NCI-H146 treated with DMSO at 0.1 percent for 48 hours (cell line): Measurements from ENCODE around the gene ARL15.

ENCODE experiments used
- DNase-seq: peaks from one replicate; lab custom pipeline; 2025; ENCODE audit not compliant: unreplicated experiment; lab: John Stamatoyannopoulos, UW

The ARL15 gene

GRCh38 chr5:53948598-53948997, 361.8 kb downstream of the ARL15 start:
- DNase-seq, result no peak

- DNase-seq, result no peak
These were observed 363.8 kb downstream of the ARL15 start for GRCh38 chr5:53946405-53947100.

DNA sequence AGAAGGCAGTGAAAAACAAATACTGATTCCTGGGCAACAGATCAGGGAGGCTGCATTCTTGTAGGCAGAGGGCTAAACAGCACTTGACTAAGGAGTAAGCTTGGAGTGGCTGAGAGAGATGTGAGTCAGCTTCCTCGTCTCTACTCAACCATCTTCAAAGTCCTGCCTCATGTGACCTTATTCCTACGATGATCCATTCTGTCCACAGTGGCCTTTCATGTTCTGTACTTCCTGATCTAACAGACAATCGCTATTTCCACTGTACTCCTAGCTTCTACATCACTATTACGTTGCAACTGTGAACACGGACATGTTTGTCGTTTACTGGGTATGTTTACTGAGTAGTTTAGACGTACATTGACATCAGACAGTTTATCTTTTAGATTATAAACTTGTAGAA, 365.4 kb downstream of the ARL15 start:
- DNase-seq, result no peak

GRCh38 chr5:53943938-53944337, 366.4 kb downstream of the ARL15 start:
- no peak for DNase-seq

DNA sequence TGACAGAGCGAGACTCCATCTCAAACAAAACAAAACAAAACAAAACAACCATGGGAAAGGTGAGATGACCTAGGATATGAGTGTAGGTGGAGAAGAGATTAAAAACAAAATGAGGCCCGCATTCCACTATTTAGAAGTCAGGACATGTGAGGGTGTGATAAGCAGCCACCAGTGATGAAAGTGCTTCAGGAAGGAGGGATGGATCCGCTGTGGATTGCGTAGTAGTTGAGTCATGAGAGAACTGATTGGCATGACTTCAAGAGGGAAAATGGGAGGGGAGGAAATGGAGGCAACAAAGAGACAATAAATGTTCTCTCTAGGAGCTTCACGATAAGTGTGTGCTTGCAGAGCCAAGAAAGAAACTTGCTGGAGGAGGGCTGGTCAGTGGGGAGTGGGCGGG, 367.6 kb downstream of the ARL15 start:
- DNase-seq, result no peak

DNA sequence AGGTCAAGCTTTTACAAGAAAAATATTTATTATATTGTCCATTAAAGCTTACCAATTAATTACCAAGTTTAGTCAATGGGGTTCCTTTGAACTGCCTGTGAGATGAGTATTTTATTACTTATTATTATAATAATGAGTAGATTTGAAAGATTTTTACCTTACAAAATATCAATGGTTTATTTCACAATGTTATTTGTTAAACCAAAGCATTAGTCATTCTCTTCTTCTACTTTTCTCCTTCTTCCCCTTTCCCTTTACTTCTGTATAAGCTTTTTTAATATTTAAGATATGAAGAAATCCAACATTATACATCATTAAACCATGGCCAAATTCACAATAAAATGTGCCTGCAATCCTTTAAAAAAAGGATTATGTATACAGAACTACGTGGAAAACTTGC, 369.5 kb downstream of the ARL15 start:
- DNase-seq, result no peak

GRCh38 chr5:53937467-53937866, 372.9 kb downstream of the ARL15 start:
- DNase-seq, result no peak

DNA sequence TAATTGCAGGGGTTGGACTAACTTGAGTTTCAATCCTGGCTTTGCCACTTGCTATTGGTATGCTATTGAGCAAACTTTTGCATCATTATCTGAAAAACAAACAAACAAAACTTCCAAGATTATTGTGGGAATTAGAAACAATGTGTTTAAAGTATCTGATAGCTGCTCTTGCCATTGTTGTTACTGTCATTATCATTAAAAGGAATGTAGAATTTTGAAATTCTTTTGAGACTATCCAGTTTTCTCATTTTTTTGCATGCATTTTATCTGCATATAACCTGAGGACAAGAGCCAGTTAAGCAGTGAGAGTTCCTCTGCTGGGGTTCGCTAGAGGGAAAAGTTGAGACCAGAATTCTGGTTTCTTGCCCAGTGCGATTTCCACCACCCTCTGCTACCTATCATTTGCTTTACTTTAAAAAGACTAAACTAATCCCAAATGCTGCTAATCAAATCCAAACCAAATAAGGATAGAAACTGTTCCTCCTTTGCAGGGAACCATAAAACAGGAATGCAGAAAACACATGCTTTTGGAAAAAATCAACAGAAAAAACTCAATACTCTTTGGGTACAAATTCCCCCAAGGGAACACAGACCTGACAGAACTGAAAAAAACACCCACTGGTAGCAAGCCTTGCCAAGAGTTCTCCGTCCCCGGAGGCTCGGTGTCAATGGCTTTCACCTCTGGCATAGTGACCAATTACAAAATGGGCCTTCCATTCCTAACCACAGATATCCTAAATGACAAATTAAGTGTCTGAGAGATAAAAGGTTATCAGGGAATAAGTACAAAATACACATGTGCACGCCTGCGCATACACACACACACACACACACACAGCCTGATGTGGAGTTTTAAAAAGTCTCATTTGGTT, 373.7 kb downstream of the ARL15 start:
- no peak for DNase-seq

- no peak for DNase-seq
These were observed 376.1 kb downstream of the ARL15 start for GRCh38 chr5:53934151-53934820.

DNA sequence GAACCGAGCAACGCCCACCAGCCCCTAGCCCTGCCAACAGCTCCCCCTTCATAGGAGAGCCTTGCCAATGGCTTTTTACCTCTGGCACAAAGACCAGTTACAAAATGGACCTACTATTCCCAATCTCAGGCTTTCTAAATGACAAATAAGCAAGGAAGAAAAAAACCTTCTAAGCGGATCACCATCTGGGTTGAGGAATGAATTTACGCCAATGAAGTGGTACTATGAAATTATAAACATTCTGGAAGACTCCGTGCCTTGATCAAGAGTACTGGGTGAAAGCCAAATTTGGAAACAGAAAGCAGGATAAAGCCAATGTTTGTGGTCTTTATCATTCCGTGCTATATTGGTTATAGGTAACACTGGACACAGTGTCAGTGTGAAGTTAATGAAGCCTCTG, 378.0 kb downstream of the ARL15 start:
- DNase-seq, result no peak

DNA sequence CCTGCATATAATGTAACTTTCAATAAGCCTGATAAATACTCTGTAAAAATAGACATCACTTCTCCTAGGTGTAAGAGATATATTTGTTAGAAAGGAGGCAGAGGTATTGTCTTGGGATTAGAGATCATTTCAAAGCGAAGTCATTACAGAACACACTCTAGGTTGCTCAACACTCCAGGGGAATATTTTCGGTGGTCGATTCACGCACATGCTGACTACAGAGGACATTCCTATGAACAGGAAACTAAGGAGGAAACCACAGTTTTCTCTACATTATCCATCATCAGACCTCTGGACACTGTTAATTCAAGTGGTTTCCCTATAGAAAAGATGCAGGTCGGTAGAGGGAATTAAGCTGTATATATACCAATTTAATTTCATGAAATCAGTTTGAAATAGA, 379.9 kb downstream of the ARL15 start:
- no peak for DNase-seq

DNA sequence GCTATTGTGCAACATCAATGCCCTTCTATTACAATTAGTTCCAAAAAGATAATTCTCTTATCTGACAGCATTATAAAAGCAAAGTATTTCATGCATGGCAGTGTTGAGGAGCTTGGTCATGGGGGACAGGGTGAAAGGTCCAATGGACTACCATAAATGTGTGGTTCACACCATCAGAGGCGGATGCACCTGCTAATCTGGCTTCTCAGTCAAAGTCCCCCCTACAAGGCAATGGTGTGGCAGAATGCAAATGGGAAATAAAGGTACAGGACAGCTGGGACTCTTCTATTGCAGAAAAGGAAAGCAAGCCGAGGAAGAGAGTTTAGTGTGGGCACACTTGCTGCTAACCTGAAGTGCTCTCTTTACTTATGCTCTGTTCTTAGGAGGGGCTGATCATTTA, 380.8 kb downstream of the ARL15 start:
- DNase-seq, result peak; percentile 50

DNA sequence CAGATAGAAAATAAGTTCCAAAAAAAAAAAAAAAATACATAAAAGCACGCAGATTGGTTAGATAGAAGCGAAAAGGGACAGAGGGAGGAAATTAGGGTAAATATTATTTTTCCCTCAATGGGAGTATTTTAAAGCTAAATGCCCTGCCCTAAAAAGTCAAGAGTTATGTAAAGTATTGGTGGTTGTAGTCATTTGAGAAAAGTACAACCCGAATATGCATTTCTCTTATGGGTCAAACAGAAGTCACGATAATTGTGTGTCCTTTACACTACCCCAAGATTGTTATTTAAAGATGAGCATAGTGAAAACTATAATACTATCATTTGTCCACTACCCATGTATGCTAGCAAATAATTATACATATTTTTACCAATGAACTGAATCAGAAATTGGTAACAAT, 381.2 kb downstream of the ARL15 start:
- DNase-seq, result peak; percentile 81

GRCh38 chr5:53928641-53929040, 381.7 kb downstream of the ARL15 start:
- DNase-seq, result peak; percentile 91

DNA sequence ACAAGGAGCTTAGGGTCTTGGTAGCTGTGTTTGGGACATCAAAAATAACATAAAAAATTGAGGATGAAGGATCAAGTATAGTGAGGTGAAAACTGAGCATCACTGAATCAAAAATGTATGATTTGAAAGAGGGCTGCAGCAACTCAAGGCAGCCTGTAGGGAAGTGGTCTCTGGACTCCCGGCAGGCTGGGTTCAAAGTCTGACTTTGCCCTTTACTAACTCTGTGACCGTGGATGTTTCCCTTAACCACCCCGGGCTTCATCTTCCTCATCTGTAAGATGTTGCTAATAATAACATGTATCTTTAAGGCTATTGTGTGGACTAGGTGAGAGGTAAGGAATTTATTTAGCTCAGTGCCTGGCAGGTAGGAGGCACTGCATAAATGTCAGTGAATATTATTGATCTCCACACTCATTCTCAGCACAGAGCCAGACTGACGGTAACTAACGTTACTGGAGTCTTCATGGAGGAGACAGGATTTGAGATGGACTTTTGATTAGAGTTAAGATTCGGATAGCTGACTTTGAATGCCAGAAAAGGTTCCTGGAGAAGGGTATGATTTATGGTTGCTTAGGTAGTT, 382.6 kb downstream of the ARL15 start:
- peak; percentile 53 for DNase-seq

DNA sequence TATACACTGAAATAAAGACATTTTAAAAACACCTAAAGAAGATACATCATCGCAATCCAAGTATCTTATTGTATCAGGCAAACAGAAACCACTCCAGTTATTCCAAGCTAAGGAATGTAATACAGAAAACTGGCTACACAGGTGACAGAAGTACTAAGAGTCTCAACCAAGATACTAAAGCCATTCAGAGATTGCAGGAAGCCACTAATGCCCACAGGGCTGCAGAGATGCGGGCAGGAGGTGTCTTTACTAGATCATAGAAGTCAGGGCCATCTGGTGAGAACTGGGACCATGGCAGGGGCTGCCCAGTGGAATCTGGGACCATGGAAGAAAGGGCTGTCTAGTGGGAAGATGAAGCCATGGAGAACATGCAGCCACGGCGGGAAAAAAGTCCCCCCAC, 384.3 kb downstream of the ARL15 start:
- DNase-seq, result no peak

DNA sequence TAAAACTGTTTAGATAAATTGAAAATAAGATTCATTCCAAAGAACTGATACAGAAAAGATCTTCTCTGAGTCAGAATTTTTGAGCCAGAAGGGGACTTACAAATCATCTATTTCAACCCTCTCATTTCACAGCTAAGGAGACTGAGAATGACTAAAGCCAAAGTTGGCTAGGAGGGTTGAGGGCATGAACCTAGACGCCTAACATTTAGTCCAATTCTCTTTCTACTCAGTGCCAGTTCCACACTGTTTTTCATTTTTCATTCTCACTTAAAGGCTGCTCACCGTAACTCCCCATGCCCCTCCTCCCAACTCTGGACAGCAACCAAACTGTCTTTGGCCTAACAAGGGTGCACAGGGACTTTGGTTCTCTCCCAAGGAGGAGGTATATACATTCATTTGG, 386.0 kb downstream of the ARL15 start:
- no peak for DNase-seq

GRCh38 chr5:53923961-53924360, 386.4 kb downstream of the ARL15 start:
- DNase-seq, result no peak

- DNase-seq, result peak; percentile 52
These were observed 387.6 kb downstream of the ARL15 start for GRCh38 chr5:53922508-53923498.

GRCh38 chr5:53917826-53918225, 392.5 kb downstream of the ARL15 start:
- DNase-seq, result no peak
